ENCODE data around the gene CHRDL2. TPM values are rescaled to one million over a fixed set of nuclear protein-coding genes. Genes with fewer than 3 reads are reported as not detected.

The CHRDL2 gene
- total RNA-seq, 1 experiment from 2014 or later: 2.5 TPM

DNA sequence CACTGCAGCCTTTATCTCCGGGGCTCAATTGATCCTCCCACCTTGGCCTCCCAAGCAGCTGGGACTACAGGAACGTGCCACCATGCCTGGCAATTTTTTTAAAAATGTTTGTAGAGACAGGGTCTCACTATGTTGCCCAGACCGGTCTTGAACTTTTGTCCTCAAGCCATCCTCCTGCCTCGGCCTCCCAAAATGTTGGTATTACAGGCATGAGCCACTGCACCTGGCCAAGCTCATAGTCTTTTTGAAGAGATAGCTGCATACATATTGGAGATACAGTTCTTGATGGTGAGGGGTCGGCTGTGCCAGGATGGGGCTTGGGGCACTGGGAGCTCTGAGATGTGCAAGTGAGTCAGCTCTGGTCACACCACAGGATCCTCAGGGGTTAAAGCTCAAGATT is 53.2 kb downstream of the CHRDL2 start:
- Mint-ChIP-seq H3K4me3 (ENCODE audit: unreplicated experiment) (no peak overlapping the region), H3K4me1 (ENCODE audit: low read depth, unreplicated experiment) (peaks cover 7% of the 10 kb centered on the region), H3K27ac (ENCODE audit: unreplicated experiment) (no peak overlapping the region), H3K27me3 (ENCODE audit: insufficient read depth, unreplicated experiment) (no peaks in the 10 kb centered on the region), H3K36me3 (ENCODE audit: insufficient read depth, unreplicated experiment) (no peaks in the 10 kb centered on the region), H3K9me3 (ENCODE audit: unreplicated experiment) (no peaks in the 10 kb centered on the region)
- Histone ChIP-seq H3K36me3 (ENCODE audit: control insufficient read depth, insufficient read depth, low read length) (no peaks in the 10 kb centered on the region), H3K4me1 (no peaks in the 10 kb centered on the region), H3K4me3 (ENCODE audit: low read depth, low read length) (no peak overlapping the region), H3K9me3 (no peaks in the 10 kb centered on the region), H3K27me3 (replicated peaks; ENCODE audit: control insufficient read depth, insufficient read depth, low read length) (no peaks in the 10 kb centered on the region)
- ChIA-PET POLR2A (no interaction called here), CTCF (interaction anchor here (1.1 kb wide), 1 partner anchor 25 kb away, joined by 4 read pairs; no protein-coding TSS in a partner anchor)
- no peak for DNase-seq
- intact Hi-C loops (cut with micrococcal nuclease; ENCODE audit: unreplicated experiment): no loop called here
- TF ChIP-seq, protein P1, sequence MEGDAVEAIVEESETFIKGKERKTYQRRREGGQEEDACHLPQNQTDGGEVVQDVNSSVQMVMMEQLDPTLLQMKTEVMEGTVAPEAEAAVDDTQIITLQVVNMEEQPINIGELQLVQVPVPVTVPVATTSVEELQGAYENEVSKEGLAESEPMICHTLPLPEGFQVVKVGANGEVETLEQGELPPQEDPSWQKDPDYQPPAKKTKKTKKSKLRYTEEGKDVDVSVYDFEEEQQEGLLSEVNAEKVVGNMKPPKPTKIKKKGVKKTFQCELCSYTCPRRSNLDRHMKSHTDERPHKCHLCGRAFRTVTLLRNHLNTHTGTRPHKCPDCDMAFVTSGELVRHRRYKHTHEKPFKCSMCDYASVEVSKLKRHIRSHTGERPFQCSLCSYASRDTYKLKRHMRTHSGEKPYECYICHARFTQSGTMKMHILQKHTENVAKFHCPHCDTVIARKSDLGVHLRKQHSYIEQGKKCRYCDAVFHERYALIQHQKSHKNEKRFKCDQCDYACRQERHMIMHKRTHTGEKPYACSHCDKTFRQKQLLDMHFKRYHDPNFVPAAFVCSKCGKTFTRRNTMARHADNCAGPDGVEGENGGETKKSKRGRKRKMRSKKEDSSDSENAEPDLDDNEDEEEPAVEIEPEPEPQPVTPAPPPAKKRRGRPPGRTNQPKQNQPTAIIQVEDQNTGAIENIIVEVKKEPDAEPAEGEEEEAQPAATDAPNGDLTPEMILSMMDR (IDR thresholded peaks at IDR 0.05; ENCODE audit: insufficient read depth in 1 of 2, low read depth in 1 of 2, low read length in 1 of 2, severe bottlenecking in 1 of 2, unreplicated experiment in 1 of 2): no peak
- BruUV-seq (replicated peaks): no TSS peak

DNA sequence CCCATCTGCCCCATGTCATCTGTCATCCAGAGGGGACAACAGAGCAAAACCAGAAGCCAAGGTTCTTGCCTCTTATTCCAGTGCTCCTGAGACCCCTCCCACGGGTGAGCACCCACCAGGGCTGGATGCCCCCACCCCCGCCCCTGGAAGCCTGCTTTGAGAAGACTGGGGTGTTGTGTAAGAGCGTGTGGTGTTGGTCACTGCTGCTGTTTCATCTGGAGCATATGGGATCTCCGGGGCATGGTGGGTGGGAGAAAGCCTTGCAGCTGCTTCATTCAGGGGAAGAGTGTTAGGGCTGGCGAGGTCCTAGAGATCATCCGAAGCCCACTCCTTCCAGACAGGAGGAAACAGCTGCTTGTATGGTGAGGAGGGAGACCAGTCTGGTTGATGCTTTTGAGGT is 54.1 kb downstream of the CHRDL2 start:
- intact Hi-C loops (cut with micrococcal nuclease; ENCODE audit: unreplicated experiment): no loop called here
- Histone ChIP-seq H3K4me3 (ENCODE audit: low read depth, low read length) (no peak overlapping the region), H3K9me3 (no peaks in the 10 kb centered on the region), H3K27me3 (replicated peaks; ENCODE audit: control insufficient read depth, insufficient read depth, low read length) (no peaks in the 10 kb centered on the region), H3K36me3 (ENCODE audit: control insufficient read depth, insufficient read depth, low read length) (no peaks in the 10 kb centered on the region), H3K4me1 (no peaks in the 10 kb centered on the region)
- POLR2A ChIA-PET: no interaction called here
- BruUV-seq (replicated peaks): no TSS peak
- DNase-seq: no peak
- Mint-ChIP-seq H3K4me3 (ENCODE audit: unreplicated experiment) (no peak overlapping the region), H3K4me1 (ENCODE audit: low read depth, unreplicated experiment) (peaks cover 8% of the 10 kb centered on the region), H3K36me3 (ENCODE audit: insufficient read depth, unreplicated experiment) (no peaks in the 10 kb centered on the region), H3K27me3 (ENCODE audit: insufficient read depth, unreplicated experiment) (no peaks in the 10 kb centered on the region), H3K9me3 (ENCODE audit: unreplicated experiment) (no peaks in the 10 kb centered on the region), H3K27ac (ENCODE audit: unreplicated experiment) (no peak overlapping the region)
- TF ChIP-seq, protein P1 (IDR thresholded peaks at IDR 0.05; ENCODE audit: insufficient read depth in 1 of 2, low read depth in 1 of 2, low read length in 1 of 2, severe bottlenecking in 1 of 2, unreplicated experiment in 1 of 2): no peak
- CTCF ChIA-PET: interaction anchor here (0.5 to 1.0 kb wide), 3 partner anchors 100 to 603 kb away, joined by 3 read pairs; no protein-coding TSS in a partner anchor

DNA sequence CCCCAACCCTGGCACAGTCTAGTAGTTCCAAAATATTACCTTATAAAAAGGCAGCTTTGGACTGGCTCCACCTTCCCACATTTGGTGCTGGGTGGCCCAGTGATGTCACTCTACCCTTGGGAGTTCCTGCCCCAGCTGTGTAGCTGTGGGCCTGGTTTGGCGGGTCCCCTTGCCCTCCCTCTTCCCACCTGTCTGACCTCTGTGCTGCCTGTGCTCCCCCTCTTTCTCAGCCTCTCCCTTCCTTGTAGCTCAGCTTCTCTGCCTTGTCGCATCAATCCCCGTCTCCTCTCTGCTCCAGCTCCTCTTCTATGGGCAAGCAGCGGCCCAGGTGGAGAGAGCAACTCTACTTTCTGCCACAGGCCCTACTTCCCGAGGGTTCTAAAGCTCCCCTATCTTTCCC is 54.6 kb downstream of the CHRDL2 start:
- intact Hi-C loops (cut with micrococcal nuclease; ENCODE audit: unreplicated experiment): no loop called here
- Mint-ChIP-seq H3K27ac (ENCODE audit: unreplicated experiment) (no peak overlapping the region), H3K9me3 (ENCODE audit: unreplicated experiment) (no peaks in the 10 kb centered on the region), H3K27me3 (ENCODE audit: insufficient read depth, unreplicated experiment) (no peaks in the 10 kb centered on the region), H3K4me1 (ENCODE audit: low read depth, unreplicated experiment) (peaks cover 8% of the 10 kb centered on the region), H3K4me3 (ENCODE audit: unreplicated experiment) (no peak overlapping the region), H3K36me3 (ENCODE audit: insufficient read depth, unreplicated experiment) (no peaks in the 10 kb centered on the region)
- Histone ChIP-seq H3K4me3 (ENCODE audit: low read depth, low read length) (no peak overlapping the region), H3K9me3 (no peaks in the 10 kb centered on the region), H3K36me3 (ENCODE audit: control insufficient read depth, insufficient read depth, low read length) (no peaks in the 10 kb centered on the region), H3K4me1 (no peaks in the 10 kb centered on the region), H3K27me3 (replicated peaks; ENCODE audit: control insufficient read depth, insufficient read depth, low read length) (no peaks in the 10 kb centered on the region)
- BruUV-seq (replicated peaks): no TSS peak
- DNase-seq: no peak
- ChIA-PET CTCF (interaction anchor here (0.6 to 1.0 kb wide), 2 partner anchors 250 to 603 kb away, joined by 3 read pairs; no protein-coding TSS in a partner anchor), POLR2A (no interaction called here)
- TF ChIP-seq, protein P1 (IDR thresholded peaks at IDR 0.05; ENCODE audit: insufficient read depth in 1 of 2, low read depth in 1 of 2, low read length in 1 of 2, severe bottlenecking in 1 of 2, unreplicated experiment in 1 of 2): no peak
